Esophagus muscularis mucosa (tissue), 4 donors: ENCODE results near the gene RHOG. TPM values are rescaled to one million over a fixed set of nuclear protein-coding genes. Genes with fewer than 3 reads are reported as not detected.

Experiments
- DNase-seq: peaks from one replicate; pipeline ENCODE4 v3.0.0-alpha.2; 2017; ENCODE audit errors: extremely low spot score
- H3K27ac ChIP-seq, 4 donors: fragments of 200-600 bp; sonication (generic); replicated peaks in 1 of 4; 1 replicate in 3 of 4; 2 replicates in 1 of 4; pipeline ENCODE4 v1.5.1; 2016 to 2019; ENCODE audit warnings: mild to moderate bottlenecking in 1 of 4
- H3K27me3 ChIP-seq, 4 donors: fragments of 200-600 bp; sonication (generic); one replicate each; pipeline versions ENCODE4 v1.5.1 to v1.6.0; 2016 to 2019
- H3K36me3 ChIP-seq, 4 donors: fragments of 200-600 bp; sonication (generic); one replicate each; pipeline ENCODE4 v1.5.1; 2016 to 2019
- H3K4me1 ChIP-seq, 4 donors: fragments of 200-600 bp; sonication (generic); one replicate each; pipeline ENCODE4 v1.5.1; 2016 to 2019
- H3K4me3 ChIP-seq, 4 donors: fragments of 200-600 bp; sonication (generic); 1 replicate in 2 of 4; 2 replicates in 2 of 4; pipeline ENCODE4 v1.5.1; 2016 to 2019; ENCODE audit warnings: mild to moderate bottlenecking in 4 of 4, moderate library complexity in 1 of 4
- H3K9me3 ChIP-seq, 4 donors: fragments of 200-600 bp; sonication (generic); 1 replicate in 3 of 4; 2 replicates in 1 of 4; pipeline ENCODE4 v1.5.1; 2016 to 2019
- CTCF ChIP-seq, 3 experiments: fragments of 200-600 bp in 2 of 3; fragments of 450-650 bp in 1 of 3; sonication (generic) in 2 of 3; IDR thresholded peaks; one replicate each; pipeline ENCODE4 v1.5.1; 2017 to 2019; ENCODE audit warnings: antibody characterized with exemption in 3 of 3, mild to moderate bottlenecking in 2 of 3, moderate library complexity in 1 of 3
- EP300 ChIP-seq: sonication (generic); formaldehyde crosslinking; IDR thresholded peaks from one replicate; pipeline ENCODE4 v1.6.1; 2017; ENCODE audit warnings: antibody characterized with exemption
- POLR2A ChIP-seq: fragments of 450-650 bp; IDR thresholded peaks from one replicate; pipeline ENCODE4 v1.6.1; 2017; ENCODE audit warnings: antibody characterized with exemption, moderate library complexity, mild to moderate bottlenecking, low read depth
- POLR2AphosphoS5 ChIP-seq, 2 donors: sonication (generic); formaldehyde crosslinking; IDR thresholded peaks; one replicate each; pipeline ENCODE4 v1.6.1; 2017; ENCODE audit warnings: antibody characterized with exemption in 2 of 2
- WGBS: methylation state at CpG from one replicate; pipeline ENCODE4 v1.1.5; 2018; 5-methylcytosine and 5-hydroxymethylcytosine counted together
- intact Hi-C: fragments of 100-400 bp; cut with DNase I; formaldehyde crosslinking; loops from one replicate; pipeline ENCODE4 v1.15.1; 2023
- total RNA-seq, 4 donors: library from RNA; depleted of rRNA; stranded (reverse); fragments of >200 nt; gene quantifications; one replicate each; pipeline versions ENCODE4 v1.1.0 to v1.2.1, GENCODE V29; 2016

The RHOG gene
- 10 to 100 TPM; 53.6 to 75.5 (median 59.4) TPM for total RNA-seq

- no peaks in the 10 kb centered on the region for H3K27me3 ChIP-seq
- intact Hi-C loops, result no loop called here
- 1% methylated on average over 13 of the region's 42 CpGs for WGBS
- peak; percentile 95 for DNase-seq
- peaks cover 37 to 54% (median 45%) of the 10 kb centered on the region in 4 donors for H3K4me1 ChIP-seq
- H3K9me3 ChIP-seq, result no peaks in the 10 kb centered on the region
- TF ChIP-seq POLR2AphosphoS5 (IDR thresholded peaks at IDR 0.05) (peak; percentile 39 to 54), EP300 (no peak)
- H3K4me3 ChIP-seq, result peak within 1 kb of the TSS; percentile 89 to 99 (median 91)
- H3K36me3 ChIP-seq, result no peaks in the 10 kb centered on the region
- peak within 1 kb of the TSS; percentile 90 to 98 (median 98) for H3K27ac ChIP-seq
Measured at GRCh38 chr11:3840870-3841425, at the start of gene RHOG. RHOG (minus strand) TSS chr11:3840959; CDS start chr11:3828138, 12,821 bp downstream.

DNA sequence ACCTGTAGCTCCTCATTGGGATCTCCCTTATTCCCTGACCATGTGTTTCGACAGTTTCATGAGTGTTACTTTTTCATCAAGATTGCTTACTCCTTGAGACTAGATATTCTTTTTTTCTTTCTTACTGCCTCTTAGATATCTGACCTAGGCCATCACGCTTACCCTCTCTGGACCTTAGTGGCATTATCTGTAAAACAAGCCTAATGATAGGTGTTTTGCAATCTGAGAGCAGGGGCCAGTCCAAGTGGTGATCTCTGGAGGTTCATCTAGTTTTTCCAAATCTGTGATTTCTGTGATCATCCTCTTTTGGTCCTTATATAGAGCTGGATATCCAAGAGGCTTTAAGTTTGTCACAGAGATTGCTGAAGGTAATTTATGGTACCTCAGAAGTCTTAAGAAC lies 49.3 kb upstream of the RHOG start:
- H3K9me3 ChIP-seq, result no peaks in the 10 kb centered on the region
- 97% methylated on average over 2 of the region's 2 CpGs for WGBS
- no peak for TF ChIP-seq POLR2A
- TF ChIP-seq EP300, result no peak
- no peak for TF ChIP-seq POLR2AphosphoS5 (IDR thresholded peaks at IDR 0.05)
- no peak for TF ChIP-seq CTCF (IDR thresholded peaks at IDR 0.05)
- H3K27ac ChIP-seq, result no peak overlapping the region
- H3K36me3 ChIP-seq, result no peaks in the 10 kb centered on the region
- H3K4me1 ChIP-seq, result peaks cover 11 to 42% (median 28%) of the 10 kb centered on the region in 4 donors
- DNase-seq, result no peak
- no peak overlapping the region for H3K4me3 ChIP-seq
- no peaks in the 10 kb centered on the region for H3K27me3 ChIP-seq
- intact Hi-C loops, result no loop called here

- TF ChIP-seq CTCF (IDR thresholded peaks at IDR 0.05) (no peak), EP300 (no peak), POLR2A (no peak), POLR2AphosphoS5 (IDR thresholded peaks at IDR 0.05) (no peak)
- Histone ChIP-seq H3K4me3 (no peak overlapping the region), H3K27me3 (no peaks in the 10 kb centered on the region), H3K36me3 (no peaks in the 10 kb centered on the region), H3K9me3 (no peaks in the 10 kb centered on the region), H3K27ac (no peak overlapping the region), H3K4me1 (peaks cover 8 to 35% (median 18%) of the 10 kb centered on the region in 4 donors)
- no peak for DNase-seq
- intact Hi-C loops, result no loop called here
Measured at GRCh38 chr11:3888876-3889275, 48.1 kb upstream of the RHOG start.

GRCh38 chr11:3886985-3887384 lies 46.2 kb upstream of the RHOG start:
- intact Hi-C loops, result no loop called here
- WGBS, result 42% methylated on average over 1 of the region's 1 CpG
- no peaks in the 10 kb centered on the region for H3K9me3 ChIP-seq
- no peaks in the 10 kb centered on the region for H3K36me3 ChIP-seq
- DNase-seq, result no peak
- H3K27me3 ChIP-seq, result no peaks in the 10 kb centered on the region
- H3K4me1 ChIP-seq, result peaks cover 3 to 31% (median 13%) of the 10 kb centered on the region in 4 donors
- H3K27ac ChIP-seq, result no peak overlapping the region
- no peak overlapping the region for H3K4me3 ChIP-seq
- TF ChIP-seq POLR2AphosphoS5 (IDR thresholded peaks at IDR 0.05) (no peak), POLR2A (no peak), CTCF (IDR thresholded peaks at IDR 0.05) (no peak), EP300 (no peak)

DNA sequence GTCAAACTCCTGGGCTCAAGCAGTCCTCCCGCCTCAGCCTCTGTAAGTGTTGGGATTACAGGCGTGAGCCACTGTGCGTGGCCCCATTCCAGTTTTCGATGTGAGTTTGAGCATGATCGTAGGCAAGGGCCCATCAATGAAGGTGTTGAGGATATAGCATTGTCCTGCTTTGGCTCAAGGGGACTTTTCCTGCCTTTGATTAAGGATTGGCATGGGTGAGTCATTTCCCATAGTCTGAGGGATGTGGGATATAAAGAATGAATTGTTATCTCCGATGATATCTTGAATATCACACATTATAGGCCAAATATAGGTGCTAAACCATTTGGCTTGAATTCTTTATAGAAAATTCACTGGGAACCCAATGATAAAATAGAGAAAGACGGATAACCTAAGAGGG lies 45.1 kb upstream of the RHOG start:
- H3K27me3 ChIP-seq, result no peaks in the 10 kb centered on the region
- DNase-seq, result no peak
- 91% methylated on average over 7 of the region's 7 CpGs for WGBS
- no peak overlapping the region for H3K27ac ChIP-seq
- peaks cover 3 to 35% (median 16%) of the 10 kb centered on the region in 4 donors for H3K4me1 ChIP-seq
- no peaks in the 10 kb centered on the region for H3K9me3 ChIP-seq
- intact Hi-C loops, result no loop called here
- TF ChIP-seq EP300, result no peak
- TF ChIP-seq POLR2A, result no peak
- no peak for TF ChIP-seq POLR2AphosphoS5 (IDR thresholded peaks at IDR 0.05)
- no peak for TF ChIP-seq CTCF (IDR thresholded peaks at IDR 0.05)
- H3K36me3 ChIP-seq, result no peaks in the 10 kb centered on the region
- H3K4me3 ChIP-seq, result no peak overlapping the region
